ENCODE results near the gene SH3GL2. TPM values are rescaled to one million over a fixed set of nuclear protein-coding genes. Genes with fewer than 3 reads are reported as not detected.

The SH3GL2 gene
- total and polyA plus RNA-seq, 2 donors, result 2.4 to 4.5 TPM

- Histone ChIP-seq H3K4me1 (ENCODE audit: insufficient read depth) (no peaks in the 10 kb centered on the region), H3K27ac (ENCODE audit: low read depth) (no peak overlapping the region), H3K36me3 (ENCODE audit: insufficient read depth) (no peaks in the 10 kb centered on the region), H3K4me3 (ENCODE audit: low read depth, low read length) (no peak overlapping the region)
- DNase-seq (ENCODE audit: extremely low spot score), result no peak
- 69% methylated on average over 2 of the region's 2 CpGs for WGBS
Measured at GRCh38 chr9:17723656-17724055, 144.8 kb downstream of the SH3GL2 start.

- no peak overlapping the region for H3K4me3 ChIP-seq (ENCODE audit: low read depth, low read length)
- no peak overlapping the region for H3K27ac ChIP-seq (ENCODE audit: low read depth)
- H3K4me1 ChIP-seq (ENCODE audit: insufficient read depth), result no peaks in the 10 kb centered on the region
- no peaks in the 10 kb centered on the region for H3K36me3 ChIP-seq (ENCODE audit: insufficient read depth)
- no peak for DNase-seq (ENCODE audit: extremely low spot score)
- 72% methylated on average over 4 of the region's 4 CpGs for WGBS
Measured at GRCh38 chr9:17725399-17726010, 146.6 kb downstream of the SH3GL2 start.

- no peak for DNase-seq (ENCODE audit: extremely low spot score)
- no peaks in the 10 kb centered on the region for H3K36me3 ChIP-seq (ENCODE audit: insufficient read depth)
- no peak overlapping the region for H3K27ac ChIP-seq (ENCODE audit: low read depth)
- no peak overlapping the region for H3K4me3 ChIP-seq (ENCODE audit: low read depth, low read length)
- WGBS, result 64% methylated on average over 5 of the region's 5 CpGs
- H3K4me1 ChIP-seq (ENCODE audit: insufficient read depth), result no peaks in the 10 kb centered on the region
Measured at GRCh38 chr9:17726298-17726697, 147.4 kb downstream of the SH3GL2 start.

GRCh38 chr9:17730899-17731298, 152.0 kb downstream of the SH3GL2 start:
- no peaks in the 10 kb centered on the region for H3K36me3 ChIP-seq (ENCODE audit: insufficient read depth)
- DNase-seq (ENCODE audit: extremely low spot score), result no peak
- H3K27ac ChIP-seq (ENCODE audit: low read depth), result no peak overlapping the region
- no peak overlapping the region for H3K4me3 ChIP-seq (ENCODE audit: low read depth, low read length)
- H3K4me1 ChIP-seq (ENCODE audit: insufficient read depth), result no peaks in the 10 kb centered on the region
- 64% methylated on average over 7 of the region's 7 CpGs for WGBS

GRCh38 chr9:17731308-17731707, 152.4 kb downstream of the SH3GL2 start:
- Histone ChIP-seq H3K4me1 (ENCODE audit: insufficient read depth) (no peaks in the 10 kb centered on the region), H3K36me3 (ENCODE audit: insufficient read depth) (no peaks in the 10 kb centered on the region), H3K27ac (ENCODE audit: low read depth) (no peak overlapping the region), H3K4me3 (ENCODE audit: low read depth, low read length) (no peak overlapping the region)
- DNase-seq (ENCODE audit: extremely low spot score), result no peak
- WGBS, result 78% methylated on average over 4 of the region's 4 CpGs

GRCh38 chr9:17734674-17735073, 155.8 kb downstream of the SH3GL2 start:
- no peaks in the 10 kb centered on the region for H3K4me1 ChIP-seq (ENCODE audit: insufficient read depth)
- no peaks in the 10 kb centered on the region for H3K36me3 ChIP-seq (ENCODE audit: insufficient read depth)
- H3K4me3 ChIP-seq (ENCODE audit: low read depth, low read length), result no peak overlapping the region
- DNase-seq (ENCODE audit: extremely low spot score), result no peak
- H3K27ac ChIP-seq (ENCODE audit: low read depth), result no peak overlapping the region
- WGBS, result 47% methylated on average over 2 of the region's 2 CpGs

- Histone ChIP-seq H3K36me3 (ENCODE audit: insufficient read depth) (no peaks in the 10 kb centered on the region), H3K4me1 (ENCODE audit: insufficient read depth) (no peaks in the 10 kb centered on the region), H3K27ac (ENCODE audit: low read depth) (no peak overlapping the region), H3K4me3 (ENCODE audit: low read depth, low read length) (no peak overlapping the region)
- 70% methylated on average over 3 of the region's 3 CpGs for WGBS
- DNase-seq (ENCODE audit: extremely low spot score), result no peak
Measured at GRCh38 chr9:17735859-17736258, 157.0 kb downstream of the SH3GL2 start.

- DNase-seq (ENCODE audit: extremely low spot score), result no peak
- no peak overlapping the region for H3K27ac ChIP-seq (ENCODE audit: low read depth)
- no peaks in the 10 kb centered on the region for H3K36me3 ChIP-seq (ENCODE audit: insufficient read depth)
- H3K4me3 ChIP-seq (ENCODE audit: low read depth, low read length), result no peak overlapping the region
- H3K4me1 ChIP-seq (ENCODE audit: insufficient read depth), result no peaks in the 10 kb centered on the region
- WGBS, result 81% methylated on average over 2 of the region's 2 CpGs
Measured at GRCh38 chr9:17739022-17739421, 160.2 kb downstream of the SH3GL2 start.

GRCh38 chr9:17739736-17740135, 160.9 kb downstream of the SH3GL2 start:
- no peak for DNase-seq (ENCODE audit: extremely low spot score)
- Histone ChIP-seq H3K4me3 (ENCODE audit: low read depth, low read length) (no peak overlapping the region), H3K27ac (ENCODE audit: low read depth) (no peak overlapping the region), H3K4me1 (ENCODE audit: insufficient read depth) (no peaks in the 10 kb centered on the region), H3K36me3 (ENCODE audit: insufficient read depth) (no peaks in the 10 kb centered on the region)
- 23% methylated on average over 1 of the region's 1 CpG for WGBS

GRCh38 chr9:17742067-17742466, 163.2 kb downstream of the SH3GL2 start:
- Histone ChIP-seq H3K27ac (ENCODE audit: low read depth) (no peak overlapping the region), H3K4me3 (ENCODE audit: low read depth, low read length) (no peak overlapping the region), H3K4me1 (ENCODE audit: insufficient read depth) (no peaks in the 10 kb centered on the region), H3K36me3 (ENCODE audit: insufficient read depth) (no peaks in the 10 kb centered on the region)
- DNase-seq (ENCODE audit: extremely low spot score), result no peak
- WGBS, result 42% methylated on average over 3 of the region's 3 CpGs

GRCh38 chr9:17744786-17745185, 165.9 kb downstream of the SH3GL2 start:
- Histone ChIP-seq H3K4me3 (ENCODE audit: low read depth, low read length) (no peak overlapping the region), H3K36me3 (ENCODE audit: insufficient read depth) (no peaks in the 10 kb centered on the region), H3K4me1 (ENCODE audit: insufficient read depth) (no peaks in the 10 kb centered on the region), H3K27ac (ENCODE audit: low read depth) (no peak overlapping the region)
- WGBS, result 13% methylated on average over 3 of the region's 3 CpGs
- no peak for DNase-seq (ENCODE audit: extremely low spot score)

- Histone ChIP-seq H3K36me3 (ENCODE audit: insufficient read depth) (no peaks in the 10 kb centered on the region), H3K27ac (ENCODE audit: low read depth) (no peak overlapping the region), H3K4me3 (ENCODE audit: low read depth, low read length) (no peak overlapping the region), H3K4me1 (ENCODE audit: insufficient read depth) (no peaks in the 10 kb centered on the region)
- DNase-seq (ENCODE audit: extremely low spot score), result no peak
- 40% methylated on average over 3 of the region's 3 CpGs for WGBS
Measured at GRCh38 chr9:17750269-17750668, 171.4 kb downstream of the SH3GL2 start.

- no peak for DNase-seq (ENCODE audit: extremely low spot score)
- Histone ChIP-seq H3K36me3 (ENCODE audit: insufficient read depth) (no peaks in the 10 kb centered on the region), H3K4me1 (ENCODE audit: insufficient read depth) (no peaks in the 10 kb centered on the region), H3K4me3 (ENCODE audit: low read depth, low read length) (no peak overlapping the region), H3K27ac (ENCODE audit: low read depth) (no peak overlapping the region)
- 73% methylated on average over 4 of the region's 4 CpGs for WGBS
Measured at GRCh38 chr9:17751486-17751885, 172.6 kb downstream of the SH3GL2 start.

- no peaks in the 10 kb centered on the region for H3K36me3 ChIP-seq (ENCODE audit: insufficient read depth)
- no peak overlapping the region for H3K4me3 ChIP-seq (ENCODE audit: low read depth, low read length)
- no peak overlapping the region for H3K27ac ChIP-seq (ENCODE audit: low read depth)
- no peaks in the 10 kb centered on the region for H3K4me1 ChIP-seq (ENCODE audit: insufficient read depth)
- WGBS, result 26% methylated on average over 3 of the region's 3 CpGs
- no peak for DNase-seq (ENCODE audit: extremely low spot score)
Measured at GRCh38 chr9:17752021-17752420, 173.2 kb downstream of the SH3GL2 start.

GRCh38 chr9:17757816-17758215, 178.9 kb downstream of the SH3GL2 start:
- DNase-seq (ENCODE audit: extremely low spot score), result no peak
- Histone ChIP-seq H3K36me3 (ENCODE audit: insufficient read depth) (no peaks in the 10 kb centered on the region), H3K4me3 (ENCODE audit: low read depth, low read length) (no peak overlapping the region), H3K27ac (ENCODE audit: low read depth) (no peak overlapping the region), H3K4me1 (ENCODE audit: insufficient read depth) (no peaks in the 10 kb centered on the region)
- WGBS, result 91% methylated on average over 2 of the region's 2 CpGs

Measured in urinary bladder (tissue), 4 donors.